SK-N-MC (cell line): ENCODE data around the gene TMEM63A.

ENCODE experiments used
- EZH2 ChIP-seq: fragments of 200-600 bp; sonication (generic); IDR thresholded peaks from one replicate; pipeline ENCODE4 v1.6.1; 2017; ENCODE audit warnings: antibody characterized with exemption
- FOXP2 ChIP-seq: optimal IDR thresholded peaks from 2 replicates; pipeline ENCODE3; 2011; ENCODE audit warnings: mild to moderate bottlenecking, moderate library complexity; ENCODE audit not compliant: insufficient read depth; ENCODE audit errors: extremely low read length, control extremely low read depth
- POLR2AphosphoS5 ChIP-seq: IDR thresholded peaks from 2 replicates; pipeline ENCODE4 v1.6.1; 2012; ENCODE audit warnings: mild to moderate bottlenecking, low read depth, low read length, borderline replicate concordance

GRCh38 chr1:225921734-225922709, 39.8 kb upstream of the TMEM63A start:
- TF ChIP-seq EZH2 = no peak
- TF ChIP-seq POLR2AphosphoS5 = no peak; the same call in 1 of the 2 replicates
- no peak for TF ChIP-seq FOXP2
